Psoas muscle (tissue), 8 donors: Measurements from ENCODE around the gene TCF7L2. TPM values are rescaled to one million over a fixed set of nuclear protein-coding genes. Genes with fewer than 3 reads are reported as not detected.
A peak's percentile ranks its signal among the peaks of the same experiment; 100 is the strongest.

ENCODE experiments used
- ATAC-seq, 4 donors: fragments of 200-7000 bp; cut with Tn5 transposase; one replicate each; pipeline ENCODE4 v1.9.1; 2020; ENCODE audit warnings: moderate library complexity in 3 of 4, mild to moderate bottlenecking in 2 of 4
- DNase-seq, 2 donors: peaks; one replicate each; pipeline ENCODE4 v3.0.0-alpha.2; 2020
- H3K27ac ChIP-seq: fragments of 200-600 bp; one replicate; pipeline ENCODE4 v1.8.0; 2022
- H3K27me3 ChIP-seq, 3 donors: fragments of 200-600 bp in 1 of 3; one replicate each; pipeline versions ENCODE4 v1.6.1 to v1.8.0; 2013 to 2022; ENCODE audit warnings: low read length in 2 of 3, mild to moderate bottlenecking in 2 of 3, moderate library complexity in 1 of 3; ENCODE audit not compliant: insufficient read depth in 3 of 3
- H3K36me3 ChIP-seq, 2 donors: fragments of 200-600 bp in 1 of 2; one replicate each; pipeline versions ENCODE4 v1.6.1 to v1.8.0; 2013 to 2022; ENCODE audit warnings: low read depth in 1 of 2, mild to moderate bottlenecking in 1 of 2, moderate library complexity in 1 of 2; ENCODE audit not compliant: insufficient read depth in 1 of 2
- H3K4me1 ChIP-seq: fragments of 200-600 bp; one replicate; pipeline ENCODE4 v1.8.0; 2022
- H3K4me3 ChIP-seq: fragments of 200-600 bp; one replicate; pipeline ENCODE4 v1.8.0; 2022; ENCODE audit warnings: mild to moderate bottlenecking
- H3K9me3 ChIP-seq: fragments of 200-600 bp; one replicate; pipeline ENCODE4 v1.8.0; 2022
- WGBS, 3 donors: extraction: QIAGEN DNeasy Blood & Tissue Kit; methylation state at CpG; one replicate each; pipeline versions ENCODE4 v1.1.6 to v1.1.7; 2013; 5-methylcytosine and 5-hydroxymethylcytosine counted together
- intact Hi-C, 2 donors: fragments of 100-400 bp; cut with DNase I; formaldehyde crosslinking; loops; one replicate each; pipeline versions ENCODE4 v1.11.0 to v1.14.2; 2022
- polyA plus RNA-seq, 3 donors: library from polyadenylated mRNA; stranded (reverse); fragments of 200-250 nt; gene quantifications; one replicate each; pipeline ENCODE4 v1.2.3, GENCODE V29; 2013
- total RNA-seq, 4 donors: library from RNA; stranded (reverse); fragmentation: NEBNext Ultra II Directional in 2 of 4; extraction: Animal tissue kit (Norgen Biotek cat#: 25700) in 2 of 4; gene quantifications; one replicate each; pipeline versions ENCODE4 v1.2.1 to v1.2.4, GENCODE V29; 2021 to 2023
- TF ChIP-seq, protein P1 (sequence below): fragments of 200-600 bp; IDR thresholded peaks from one replicate; pipeline ENCODE4 v1.8.0; 2022; ENCODE audit warnings: antibody characterized with exemption
- donor health status: healthy with polysubstance abuse.
- donor health status: DM: no; HTN: no; CAD: no; lungs with moderate emphysema.
- donor health status: Bipolar disorder and iron deficiency.
- donor health status: healthy.
- donor health status: DM: yes; HTN: yes; CAD: no.
- donor health status: DM: no; HTN: no; CAD: no.
- donor health status: DM: no; HTN: no; CAD: no.
- donor health status: DM: yes; HTN: yes; CAD: no.

Gene TCF7L2
- total and polyA plus RNA-seq, 7 donors, result 1.8 to 8.5 (median 4.3) TPM

DNA sequence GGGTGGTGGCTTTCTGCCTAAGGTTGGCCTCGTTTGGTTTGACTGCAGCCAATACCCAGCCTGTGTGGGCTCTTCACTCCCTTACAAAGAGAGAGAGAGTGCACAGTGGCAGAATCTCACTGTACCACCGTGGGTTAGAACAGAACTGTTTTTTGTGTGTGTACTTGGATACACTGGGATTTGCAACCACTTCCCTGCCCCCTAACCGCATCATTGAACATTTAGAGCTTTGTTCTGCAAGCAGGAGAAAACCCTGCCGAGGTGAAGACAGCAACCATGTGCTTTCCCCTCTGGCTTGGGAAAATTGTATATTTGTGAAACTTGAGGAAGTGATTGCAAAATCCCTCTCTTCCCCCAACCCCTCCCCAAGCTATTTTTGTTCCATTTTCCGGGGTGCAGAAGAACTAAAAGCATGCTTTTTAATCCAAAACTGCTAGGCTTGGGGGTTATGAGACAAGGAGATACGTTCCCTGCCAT, 201.2 kb downstream of the TCF7L2 start:
- no peaks in the 10 kb centered on the region for H3K9me3 ChIP-seq
- DNase-seq, result no peak
- TF ChIP-seq, protein P1, sequence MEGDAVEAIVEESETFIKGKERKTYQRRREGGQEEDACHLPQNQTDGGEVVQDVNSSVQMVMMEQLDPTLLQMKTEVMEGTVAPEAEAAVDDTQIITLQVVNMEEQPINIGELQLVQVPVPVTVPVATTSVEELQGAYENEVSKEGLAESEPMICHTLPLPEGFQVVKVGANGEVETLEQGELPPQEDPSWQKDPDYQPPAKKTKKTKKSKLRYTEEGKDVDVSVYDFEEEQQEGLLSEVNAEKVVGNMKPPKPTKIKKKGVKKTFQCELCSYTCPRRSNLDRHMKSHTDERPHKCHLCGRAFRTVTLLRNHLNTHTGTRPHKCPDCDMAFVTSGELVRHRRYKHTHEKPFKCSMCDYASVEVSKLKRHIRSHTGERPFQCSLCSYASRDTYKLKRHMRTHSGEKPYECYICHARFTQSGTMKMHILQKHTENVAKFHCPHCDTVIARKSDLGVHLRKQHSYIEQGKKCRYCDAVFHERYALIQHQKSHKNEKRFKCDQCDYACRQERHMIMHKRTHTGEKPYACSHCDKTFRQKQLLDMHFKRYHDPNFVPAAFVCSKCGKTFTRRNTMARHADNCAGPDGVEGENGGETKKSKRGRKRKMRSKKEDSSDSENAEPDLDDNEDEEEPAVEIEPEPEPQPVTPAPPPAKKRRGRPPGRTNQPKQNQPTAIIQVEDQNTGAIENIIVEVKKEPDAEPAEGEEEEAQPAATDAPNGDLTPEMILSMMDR, result no peak
- peak in 1 of 4 donors; percentile 13 for ATAC-seq
- H3K4me1 ChIP-seq, result no peaks in the 10 kb centered on the region
- H3K4me3 ChIP-seq, result no peak overlapping the region
- H3K27ac ChIP-seq, result no peak overlapping the region
- 39 to 58% (median 41%) methylated on average over 6 of the region's 6 CpGs for WGBS, 3 donors
- H3K36me3 ChIP-seq, result peaks cover 2 to 87% of the 10 kb centered on the region in 2 donors
- H3K27me3 ChIP-seq, result no peaks in the 10 kb centered on the region
- intact Hi-C loops, result no loop called here

DNA sequence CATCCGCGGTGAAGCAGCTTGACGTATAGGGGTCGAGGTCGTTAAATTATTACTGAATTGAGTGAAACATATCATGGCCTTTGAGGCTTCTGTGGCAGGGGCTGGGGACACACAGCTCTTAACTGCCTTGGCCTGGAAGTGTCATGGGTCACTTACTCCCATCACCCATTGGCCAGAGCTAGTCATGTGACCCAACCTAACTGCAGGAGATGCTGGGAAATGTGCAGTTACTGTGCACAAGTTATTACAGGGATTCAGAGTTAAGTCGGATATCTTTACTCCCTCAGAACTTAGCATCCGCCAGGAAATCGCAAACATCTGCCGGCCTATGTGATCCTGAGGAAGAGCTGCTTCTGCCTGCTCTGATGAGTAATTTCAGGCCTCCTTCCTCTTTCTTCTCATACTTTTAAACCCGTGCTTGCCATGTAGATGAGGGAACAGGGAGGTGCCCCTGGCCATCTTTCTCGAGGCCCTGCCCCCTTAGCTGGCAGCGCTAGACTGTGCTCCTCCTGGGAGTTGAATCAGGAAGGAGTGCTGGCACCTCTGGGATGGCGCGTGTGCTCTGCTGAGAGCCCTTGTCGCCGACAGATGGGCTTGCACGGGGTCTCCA, 203.6 kb downstream of the TCF7L2 start:
- 90 to 91% (median 90%) methylated on average over 17 of the region's 17 CpGs for WGBS, 3 donors
- H3K27ac ChIP-seq, result no peak overlapping the region
- TF ChIP-seq, protein P1, result no peak
- no peaks in the 10 kb centered on the region for H3K9me3 ChIP-seq
- H3K4me1 ChIP-seq, result no peaks in the 10 kb centered on the region
- no peak for DNase-seq
- H3K27me3 ChIP-seq, result no peaks in the 10 kb centered on the region
- peak in 1 of 4 donors; percentile 17 for ATAC-seq
- no peak overlapping the region for H3K4me3 ChIP-seq
- intact Hi-C loops, result no loop called here
- peaks cover 2 to 88% of the 10 kb centered on the region in 2 donors for H3K36me3 ChIP-seq

DNA sequence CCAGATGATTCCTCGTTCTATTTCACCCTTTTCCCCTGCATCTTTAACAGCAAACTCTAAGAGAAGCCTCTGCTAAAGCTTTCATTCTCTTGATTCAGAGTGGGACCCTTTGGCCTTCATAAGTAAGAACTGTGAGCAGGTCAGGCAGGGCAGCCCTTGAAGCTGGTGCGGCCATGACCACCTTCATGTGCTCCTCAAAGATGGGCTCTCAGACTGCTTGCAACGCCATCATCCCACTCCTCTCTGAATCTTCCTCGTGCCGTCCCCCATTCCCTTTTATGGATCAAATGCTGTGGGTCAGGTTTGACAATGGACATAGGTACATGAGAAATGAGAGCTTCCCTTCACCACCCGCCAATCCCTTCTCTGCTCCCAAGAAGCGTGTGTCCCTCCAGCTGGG, 207.4 kb downstream of the TCF7L2 start:
- WGBS, 3 donors, result 92 to 96% (median 94%) methylated on average over 7 of the region's 7 CpGs
- no peaks in the 10 kb centered on the region for H3K9me3 ChIP-seq
- DNase-seq, result no peak
- TF ChIP-seq, protein P1, result no peak
- no peak overlapping the region for H3K27ac ChIP-seq
- H3K4me3 ChIP-seq, result no peak overlapping the region
- H3K27me3 ChIP-seq, result no peaks in the 10 kb centered on the region
- ATAC-seq, result no peak
- peaks cover 0 to 84% of the 10 kb centered on the region in 2 donors for H3K36me3 ChIP-seq
- no peaks in the 10 kb centered on the region for H3K4me1 ChIP-seq
- intact Hi-C loops, result no loop called here

DNA sequence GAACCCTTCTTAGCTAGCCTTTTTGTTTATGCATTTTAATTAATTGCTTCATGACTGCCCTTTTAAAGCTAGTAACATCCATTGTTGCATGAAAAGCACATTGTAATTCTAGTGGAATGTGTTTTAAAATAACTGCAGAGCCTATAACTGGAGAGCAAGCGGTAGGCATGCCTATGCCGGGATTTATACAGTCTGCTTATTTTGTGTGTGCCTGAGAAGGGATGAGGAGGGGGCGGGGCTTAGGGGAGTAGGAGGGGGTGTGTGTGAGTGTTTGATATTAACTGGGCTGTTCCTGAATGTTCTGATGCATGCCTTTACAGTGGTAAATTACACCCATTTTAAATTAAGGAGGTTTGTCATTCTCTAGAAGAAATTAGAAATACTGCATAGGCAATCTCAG, 208.1 kb downstream of the TCF7L2 start:
- 69 to 80% (median 72%) methylated on average over 3 of the region's 3 CpGs for WGBS, 3 donors
- H3K4me1 ChIP-seq, result no peaks in the 10 kb centered on the region
- no peaks in the 10 kb centered on the region for H3K9me3 ChIP-seq
- no peaks in the 10 kb centered on the region for H3K27me3 ChIP-seq
- H3K27ac ChIP-seq, result no peak overlapping the region
- DNase-seq (no peak), ATAC-seq (no peak)
- peaks cover 0 to 76% of the 10 kb centered on the region in 2 donors for H3K36me3 ChIP-seq
- intact Hi-C loops, result no loop called here
- no peak overlapping the region for H3K4me3 ChIP-seq
- TF ChIP-seq, protein P1, result no peak

DNA sequence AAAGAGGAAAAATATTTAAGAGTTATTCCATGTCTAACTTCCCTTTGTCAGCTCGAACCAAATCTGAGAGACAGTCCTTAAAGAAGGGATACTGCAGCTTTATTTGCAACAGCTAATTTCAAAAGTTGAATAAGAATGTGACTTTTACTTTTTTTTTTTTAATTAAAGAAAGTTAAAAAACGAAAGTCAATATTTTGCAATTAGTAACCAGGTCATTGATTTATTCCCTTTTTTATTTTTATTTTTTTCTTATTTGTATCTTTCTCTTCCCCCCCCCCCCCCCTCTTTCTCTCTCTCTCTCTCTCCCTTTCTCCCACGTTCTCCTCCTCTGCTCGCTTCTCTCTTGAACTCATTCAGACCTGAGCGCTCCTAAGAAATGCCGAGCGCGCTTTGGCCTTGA, 209.5 kb downstream of the TCF7L2 start:
- intact Hi-C loops, result no loop called here
- Histone ChIP-seq H3K27ac (no peak overlapping the region), H3K4me1 (no peaks in the 10 kb centered on the region), H3K9me3 (no peaks in the 10 kb centered on the region), H3K36me3 (peaks cover 0 to 62% of the 10 kb centered on the region in 2 donors), H3K4me3 (no peak overlapping the region), H3K27me3 (no peaks in the 10 kb centered on the region)
- WGBS, 3 donors, result 89 to 95% (median 89%) methylated on average over 8 of the region's 8 CpGs
- ATAC-seq (no peak), DNase-seq (no peak)
- TF ChIP-seq, protein P1, result no peak
